GM12801 (cell line): Measurements from ENCODE around the gene ARL3.

Experiments
- CTCF ChIP-seq: IDR thresholded peaks from one replicate; pipeline ENCODE4 v1.5.1; 2011; ENCODE audit warnings: control low read depth; ENCODE audit not compliant: insufficient read length; ENCODE audit errors: extremely low read depth

The ARL3 gene

GRCh38 chr10:102691285-102692066 is 22.7 kb downstream of the ARL3 start:
- TF ChIP-seq CTCF: no peak

GRCh38 chr10:102683736-102684135 is 30.5 kb downstream of the ARL3 start:
- TF ChIP-seq CTCF: no peak

GRCh38 chr10:102682981-102683380 is 31.2 kb downstream of the ARL3 start:
- TF ChIP-seq CTCF: no peak

GRCh38 chr10:102682416-102682815 is 31.8 kb downstream of the ARL3 start:
- no peak for TF ChIP-seq CTCF

- TF ChIP-seq CTCF: no peak
These were observed 32.5 kb downstream of the ARL3 start for GRCh38 chr10:102681696-102682095.

GRCh38 chr10:102679596-102679995 is 34.6 kb downstream of the ARL3 start:
- no peak for TF ChIP-seq CTCF

- no peak for TF ChIP-seq CTCF
These were observed 35.3 kb downstream of the ARL3 start for GRCh38 chr10:102678842-102679289.

GRCh38 chr10:102678068-102678400 is 36.2 kb downstream of the ARL3 start:
- TF ChIP-seq CTCF: no peak
